Type B pancreatic cell (in vitro differentiated cells): Measurements from ENCODE around the gene LDLRAD4. TPM values are rescaled to one million over a fixed set of nuclear protein-coding genes. Genes with fewer than 3 reads are reported as not detected.

Experiments used
- DNase-seq: peaks from one replicate; pipeline ENCODE4 v3.0.0; 2021; ENCODE audit warnings: mixed read lengths; ENCODE audit not compliant: unreplicated experiment; ENCODE audit errors: extremely low spot score
- H3K27ac Mint-ChIP-seq: 2 replicates; pipeline ENCODE4 v1.8.0; 2021; ENCODE audit warnings: mild to moderate bottlenecking, mixed read lengths
- H3K27me3 Mint-ChIP-seq: 2 replicates; pipeline ENCODE4 v1.8.0; 2021; ENCODE audit warnings: mixed read lengths
- H3K36me3 Mint-ChIP-seq: 2 replicates; pipeline ENCODE4 v1.8.0; 2021; ENCODE audit warnings: mixed read lengths
- H3K4me1 Mint-ChIP-seq: one replicate; pipeline ENCODE4 v1.8.0; 2021; ENCODE audit warnings: mixed read lengths; ENCODE audit not compliant: unreplicated experiment
- H3K4me3 Mint-ChIP-seq: 2 replicates; pipeline ENCODE4 v1.8.0; 2021; ENCODE audit warnings: mild to moderate bottlenecking, mixed read lengths
- H3K9me3 Mint-ChIP-seq: 2 replicates; pipeline ENCODE4 v1.8.0; 2021; ENCODE audit warnings: mixed read lengths
- CTCF ChIP-seq: fragments of 200-600 bp; sonication (generic); conservative IDR thresholded peaks from 2 replicates; pipeline ENCODE4 v1.5.0; 2021; ENCODE audit warnings: antibody characterized with exemption, mild to moderate bottlenecking
- total RNA-seq: library from RNA; stranded (reverse); gene quantifications from 2 replicates; pipeline ENCODE4 v1.2.1, GENCODE V29; 2021; ENCODE audit warnings: low replicate concordance

The LDLRAD4 gene
- total RNA-seq, 1 donor from 2014 or later: 2.4 TPM

GRCh38 chr18:13539843-13540476, 321.4 kb downstream of the LDLRAD4 start:
- no peak overlapping the region for H3K27ac Mint-ChIP-seq
- no peak overlapping the region for H3K4me3 Mint-ChIP-seq
- no peak for TF ChIP-seq CTCF
- no peaks in the 10 kb centered on the region for H3K9me3 Mint-ChIP-seq
- H3K36me3 Mint-ChIP-seq: no peaks in the 10 kb centered on the region
- H3K4me1 Mint-ChIP-seq: peaks cover 6% of the 10 kb centered on the region
- DNase-seq: peak; percentile 22
- H3K27me3 Mint-ChIP-seq: peaks cover 7% of the 10 kb centered on the region

GRCh38 chr18:13540477-13541182, 322.1 kb downstream of the LDLRAD4 start:
- H3K9me3 Mint-ChIP-seq: no peaks in the 10 kb centered on the region
- H3K4me3 Mint-ChIP-seq: no peak overlapping the region
- no peak for TF ChIP-seq CTCF
- peak; percentile 36 for DNase-seq
- H3K27me3 Mint-ChIP-seq: peaks cover 10% of the 10 kb centered on the region
- H3K27ac Mint-ChIP-seq: no peak overlapping the region
- no peaks in the 10 kb centered on the region for H3K36me3 Mint-ChIP-seq
- H3K4me1 Mint-ChIP-seq: peaks cover 6% of the 10 kb centered on the region

GRCh38 chr18:13541621-13542519, 323.3 kb downstream of the LDLRAD4 start:
- no peaks in the 10 kb centered on the region for H3K36me3 Mint-ChIP-seq
- TF ChIP-seq CTCF: no peak
- H3K27me3 Mint-ChIP-seq: peaks cover 11% of the 10 kb centered on the region
- peak; percentile 11 for DNase-seq
- no peak overlapping the region for H3K27ac Mint-ChIP-seq
- H3K9me3 Mint-ChIP-seq: no peaks in the 10 kb centered on the region
- H3K4me3 Mint-ChIP-seq: no peak overlapping the region
- H3K4me1 Mint-ChIP-seq: peaks cover 6% of the 10 kb centered on the region

GRCh38 chr18:13542520-13542847, 323.9 kb downstream of the LDLRAD4 start:
- H3K4me3 Mint-ChIP-seq: no peak overlapping the region
- H3K27ac Mint-ChIP-seq: no peak overlapping the region
- TF ChIP-seq CTCF: no peak
- H3K27me3 Mint-ChIP-seq: peaks cover 11% of the 10 kb centered on the region
- H3K9me3 Mint-ChIP-seq: no peaks in the 10 kb centered on the region
- H3K36me3 Mint-ChIP-seq: no peaks in the 10 kb centered on the region
- H3K4me1 Mint-ChIP-seq: peaks cover 6% of the 10 kb centered on the region
- DNase-seq: peak; percentile 29

GRCh38 chr18:13543144-13543543, 324.6 kb downstream of the LDLRAD4 start:
- H3K4me1 Mint-ChIP-seq: peaks cover 6% of the 10 kb centered on the region
- TF ChIP-seq CTCF: no peak
- H3K36me3 Mint-ChIP-seq: no peaks in the 10 kb centered on the region
- H3K4me3 Mint-ChIP-seq: no peak overlapping the region
- H3K27me3 Mint-ChIP-seq: peaks cover 8% of the 10 kb centered on the region
- DNase-seq: peak; percentile 6
- H3K9me3 Mint-ChIP-seq: no peaks in the 10 kb centered on the region
- H3K27ac Mint-ChIP-seq: no peak overlapping the region
